ENCODE results near the gene DCX.

DCX gene

DNA sequence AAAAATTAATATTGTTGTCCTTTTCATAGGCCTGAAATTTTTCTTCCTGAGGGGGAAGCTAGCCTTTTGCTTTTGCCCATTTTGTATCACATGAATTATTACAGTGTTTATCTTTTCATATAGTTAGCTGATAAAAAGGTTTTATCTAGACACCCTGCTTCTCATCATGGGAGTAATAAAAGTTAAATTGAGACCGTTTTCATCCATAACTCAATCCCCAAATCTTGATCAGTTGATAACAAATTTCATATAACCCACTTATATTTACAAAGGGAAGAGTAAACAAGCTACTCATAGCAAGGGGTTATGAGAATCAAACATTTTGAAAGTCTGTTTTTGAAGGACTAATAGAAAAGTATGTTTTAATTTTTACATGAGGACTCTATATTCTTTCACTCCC lies 23.5 kb upstream of the DCX start:
- H3K4me3 ChIP-seq (ENCODE audit: low read depth, low read length): no peak overlapping the region
- TF ChIP-seq, protein P1, sequence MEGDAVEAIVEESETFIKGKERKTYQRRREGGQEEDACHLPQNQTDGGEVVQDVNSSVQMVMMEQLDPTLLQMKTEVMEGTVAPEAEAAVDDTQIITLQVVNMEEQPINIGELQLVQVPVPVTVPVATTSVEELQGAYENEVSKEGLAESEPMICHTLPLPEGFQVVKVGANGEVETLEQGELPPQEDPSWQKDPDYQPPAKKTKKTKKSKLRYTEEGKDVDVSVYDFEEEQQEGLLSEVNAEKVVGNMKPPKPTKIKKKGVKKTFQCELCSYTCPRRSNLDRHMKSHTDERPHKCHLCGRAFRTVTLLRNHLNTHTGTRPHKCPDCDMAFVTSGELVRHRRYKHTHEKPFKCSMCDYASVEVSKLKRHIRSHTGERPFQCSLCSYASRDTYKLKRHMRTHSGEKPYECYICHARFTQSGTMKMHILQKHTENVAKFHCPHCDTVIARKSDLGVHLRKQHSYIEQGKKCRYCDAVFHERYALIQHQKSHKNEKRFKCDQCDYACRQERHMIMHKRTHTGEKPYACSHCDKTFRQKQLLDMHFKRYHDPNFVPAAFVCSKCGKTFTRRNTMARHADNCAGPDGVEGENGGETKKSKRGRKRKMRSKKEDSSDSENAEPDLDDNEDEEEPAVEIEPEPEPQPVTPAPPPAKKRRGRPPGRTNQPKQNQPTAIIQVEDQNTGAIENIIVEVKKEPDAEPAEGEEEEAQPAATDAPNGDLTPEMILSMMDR (IDR thresholded peaks at IDR 0.05; ENCODE audit: low read depth, low read length): no peak

GRCh38 chrX:111431001-111431400 lies 19.0 kb upstream of the DCX start:
- TF ChIP-seq, protein P1 (IDR thresholded peaks at IDR 0.05; ENCODE audit: low read depth, low read length): no peak
- no peak overlapping the region for H3K4me3 ChIP-seq (ENCODE audit: low read depth, low read length)

DNA sequence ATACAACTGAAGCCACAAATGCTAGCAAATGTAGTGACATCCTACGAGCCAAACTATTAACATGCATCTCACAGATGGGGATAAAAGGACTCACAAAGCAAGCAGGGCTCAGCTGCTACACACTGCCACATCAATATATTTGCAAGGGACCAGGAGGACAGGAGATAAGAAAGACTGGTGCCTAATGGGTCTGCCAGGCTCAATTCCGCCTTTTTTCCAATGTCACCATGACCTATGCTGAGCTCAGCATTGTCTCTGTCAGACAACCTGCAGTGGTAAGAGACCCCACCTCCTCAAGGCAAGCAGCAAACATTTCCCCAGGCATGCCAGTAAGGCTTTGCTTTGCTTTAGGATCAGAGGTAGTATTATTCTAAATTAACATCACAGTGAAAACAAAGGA lies 435 bp downstream of the DCX start:
- TF ChIP-seq, protein P1 (IDR thresholded peaks at IDR 0.05; ENCODE audit: low read depth, low read length): no peak
- H3K4me3 ChIP-seq (ENCODE audit: low read depth, low read length): no peak overlapping the region

- TF ChIP-seq, protein P1 (IDR thresholded peaks at IDR 0.05; ENCODE audit: low read depth, low read length): no peak
- H3K4me3 ChIP-seq (ENCODE audit: low read depth, low read length): no peak overlapping the region
These were observed 1.4 kb downstream of the DCX start for GRCh38 chrX:111410590-111411078.

DNA sequence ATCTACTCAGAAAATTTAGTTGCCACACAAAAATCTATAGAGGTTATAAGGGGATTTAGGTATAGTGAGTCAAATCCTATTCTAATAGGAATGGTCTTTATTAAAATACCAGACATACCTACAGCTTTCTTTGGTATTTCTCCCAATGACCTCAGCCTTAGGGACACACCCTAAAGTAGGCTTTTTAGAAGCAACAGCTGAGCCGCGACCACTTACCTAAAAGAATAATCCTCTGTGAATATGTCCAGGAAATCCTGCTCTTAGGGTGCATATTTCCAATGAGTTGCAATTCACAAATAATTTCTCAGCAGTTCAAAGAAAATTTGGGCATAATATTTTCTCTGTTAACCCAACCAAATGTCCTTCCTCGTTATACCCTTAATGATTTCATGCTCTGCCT lies 2.7 kb downstream of the DCX start:
- no peak overlapping the region for H3K4me3 ChIP-seq (ENCODE audit: low read depth, low read length)
- TF ChIP-seq, protein P1 (IDR thresholded peaks at IDR 0.05; ENCODE audit: low read depth, low read length): no peak

DNA sequence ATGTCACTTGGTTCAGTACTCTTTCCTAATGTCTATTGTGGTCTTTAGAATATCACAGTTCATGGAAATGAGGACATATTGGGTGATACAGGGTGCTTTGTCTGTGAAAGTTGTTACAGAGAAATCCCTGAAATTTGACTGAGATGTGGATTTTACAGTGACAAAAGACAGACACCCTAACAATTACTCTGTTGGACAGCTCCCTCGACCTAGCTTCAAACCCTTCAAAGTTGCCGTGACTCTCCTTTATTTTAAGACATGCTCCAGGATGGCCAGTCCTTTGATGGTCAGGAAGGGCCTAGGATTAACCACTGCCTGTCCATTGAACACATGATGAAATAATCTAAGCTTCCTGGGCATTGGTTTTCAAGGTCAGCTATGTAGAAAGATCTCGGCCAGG lies 4.0 kb downstream of the DCX start:
- no peak overlapping the region for H3K4me3 ChIP-seq (ENCODE audit: low read depth, low read length)
- TF ChIP-seq, protein P1 (IDR thresholded peaks at IDR 0.05; ENCODE audit: low read depth, low read length): no peak

DNA sequence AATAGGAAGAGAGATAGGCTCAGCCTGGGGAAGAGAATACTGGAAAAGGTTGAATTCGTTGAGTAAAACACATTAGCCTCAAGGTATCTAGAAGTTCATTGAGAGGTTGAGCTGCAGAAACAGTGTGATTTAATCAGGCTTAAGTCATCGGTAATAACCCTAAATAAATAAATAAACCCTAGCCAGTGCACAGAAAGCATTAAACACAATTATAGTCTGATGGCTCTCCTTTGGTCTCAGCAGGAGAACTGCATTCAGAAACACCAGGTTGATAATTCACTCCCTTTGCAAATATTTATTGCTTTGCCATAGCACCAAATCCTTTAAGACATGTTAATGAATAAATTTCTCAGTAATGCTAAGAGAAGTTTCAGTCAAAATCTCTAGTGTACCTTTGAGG lies 9.6 kb downstream of the DCX start:
- H3K4me3 ChIP-seq (ENCODE audit: low read depth, low read length): no peak overlapping the region
- TF ChIP-seq, protein P1 (IDR thresholded peaks at IDR 0.05; ENCODE audit: low read depth, low read length): no peak

Measured in WI38 (cell line).